ENCODE measurements around the gene FAM193B. TPM values are rescaled to one million over a fixed set of nuclear protein-coding genes. Genes with fewer than 3 reads are reported as not detected.

FAM193B gene
- total and polyA plus RNA-seq, 9 of the 15 experiments (the other 6 are each of a cell fraction or from before 2014, with no cell fraction given): 4.4 to 76.4 (median 37.3) TPM

GRCh38 chr5:177491429-177491945, 62.9 kb downstream of the FAM193B start (continued):
- TF ChIP-seq SMAD4 (CRISPR knock-in tag; conservative IDR thresholded peaks at IDR 0.05) (peak; percentile 88), KDM4B (IDR thresholded peaks at IDR 0.05; ENCODE audit: borderline replicate concordance in 2 of 2, low read depth in 1 of 2) (no peak), NR1H2 (CRISPR knock-in tag; IDR thresholded peaks at IDR 0.05) (no peak), ARHGAP35 (IDR thresholded peaks at IDR 0.05; ENCODE audit: partially characterized antibody) (no peak), IRF1 (CRISPR knock-in tag; IDR thresholded peaks at IDR 0.05; ENCODE audit: borderline replicate concordance) (no peak), ZNF551 (CRISPR knock-in tag; IDR thresholded peaks at IDR 0.05) (no peak), SNAPC5 (CRISPR knock-in tag; IDR thresholded peaks at IDR 0.05) (no peak), SMAD3 (CRISPR knock-in tag; conservative IDR thresholded peaks at IDR 0.05) (no peak), ZNF644 (tag; IDR thresholded peaks at IDR 0.05; ENCODE audit: low read depth) (no peak), ZNF408 (CRISPR knock-in tag; IDR thresholded peaks at IDR 0.05; ENCODE audit: low read depth) (no peak), FOXA1 (IDR thresholded peaks at IDR 0.05; ENCODE audit: borderline replicate concordance) (no peak), E2F3 (CRISPR knock-in tag; IDR thresholded peaks at IDR 0.05) (no peak), ETV6 (IDR thresholded peaks at IDR 0.05; ENCODE audit: borderline replicate concordance in 1 of 2, low read depth in 2 of 2, low read length in 1 of 2) (no peak), ETV6 (CRISPR knock-in tag; IDR thresholded peaks at IDR 0.05; ENCODE audit: borderline replicate concordance) (no peak), RHOXF2B (CRISPR knock-in tag; conservative IDR thresholded peaks at IDR 0.05) (no peak), SIX5 (IDR thresholded peaks at IDR 0.05; ENCODE audit: borderline replicate concordance in 1 of 2, insufficient read depth in 1 of 2, low read depth in 1 of 2, low read length in 2 of 2) (no peak), ASH1L (IDR thresholded peaks at IDR 0.05; ENCODE audit: borderline replicate concordance, low read depth, partially characterized antibody) (no peak), MAZ (CRISPR knock-in tag; conservative IDR thresholded peaks at IDR 0.05 in 1 of 2, IDR thresholded peaks at IDR 0.05 in 1 of 2) (peak; percentile 94 to 97)
- TF ChIP-seq, protein P1, sequence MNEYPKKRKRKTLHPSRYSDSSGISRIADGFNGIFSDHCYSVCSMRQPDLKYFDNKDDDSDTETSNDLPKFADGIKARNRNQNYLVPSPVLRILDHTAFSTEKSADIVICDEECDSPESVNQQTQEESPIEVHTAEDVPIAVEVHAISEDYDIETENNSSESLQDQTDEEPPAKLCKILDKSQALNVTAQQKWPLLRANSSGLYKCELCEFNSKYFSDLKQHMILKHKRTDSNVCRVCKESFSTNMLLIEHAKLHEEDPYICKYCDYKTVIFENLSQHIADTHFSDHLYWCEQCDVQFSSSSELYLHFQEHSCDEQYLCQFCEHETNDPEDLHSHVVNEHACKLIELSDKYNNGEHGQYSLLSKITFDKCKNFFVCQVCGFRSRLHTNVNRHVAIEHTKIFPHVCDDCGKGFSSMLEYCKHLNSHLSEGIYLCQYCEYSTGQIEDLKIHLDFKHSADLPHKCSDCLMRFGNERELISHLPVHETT (CRISPR knock-in tag; conservative IDR thresholded peaks at IDR 0.05 in 1 of 2, IDR thresholded peaks at IDR 0.05 in 1 of 2): no peak
- TF ChIP-seq, protein P2, sequence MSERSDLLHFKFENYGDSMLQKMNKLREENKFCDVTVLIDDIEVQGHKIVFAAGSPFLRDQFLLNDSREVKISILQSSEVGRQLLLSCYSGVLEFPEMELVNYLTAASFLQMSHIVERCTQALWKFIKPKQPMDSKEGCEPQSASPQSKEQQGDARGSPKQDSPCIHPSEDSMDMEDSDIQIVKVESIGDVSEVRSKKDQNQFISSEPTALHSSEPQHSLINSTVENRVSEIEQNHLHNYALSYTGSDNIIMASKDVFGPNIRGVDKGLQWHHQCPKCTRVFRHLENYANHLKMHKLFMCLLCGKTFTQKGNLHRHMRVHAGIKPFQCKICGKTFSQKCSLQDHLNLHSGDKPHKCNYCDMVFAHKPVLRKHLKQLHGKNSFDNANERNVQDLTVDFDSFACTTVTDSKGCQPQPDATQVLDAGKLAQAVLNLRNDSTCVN (CRISPR knock-in tag; IDR thresholded peaks at IDR 0.05): no peak
- TF ChIP-seq, protein P3, sequence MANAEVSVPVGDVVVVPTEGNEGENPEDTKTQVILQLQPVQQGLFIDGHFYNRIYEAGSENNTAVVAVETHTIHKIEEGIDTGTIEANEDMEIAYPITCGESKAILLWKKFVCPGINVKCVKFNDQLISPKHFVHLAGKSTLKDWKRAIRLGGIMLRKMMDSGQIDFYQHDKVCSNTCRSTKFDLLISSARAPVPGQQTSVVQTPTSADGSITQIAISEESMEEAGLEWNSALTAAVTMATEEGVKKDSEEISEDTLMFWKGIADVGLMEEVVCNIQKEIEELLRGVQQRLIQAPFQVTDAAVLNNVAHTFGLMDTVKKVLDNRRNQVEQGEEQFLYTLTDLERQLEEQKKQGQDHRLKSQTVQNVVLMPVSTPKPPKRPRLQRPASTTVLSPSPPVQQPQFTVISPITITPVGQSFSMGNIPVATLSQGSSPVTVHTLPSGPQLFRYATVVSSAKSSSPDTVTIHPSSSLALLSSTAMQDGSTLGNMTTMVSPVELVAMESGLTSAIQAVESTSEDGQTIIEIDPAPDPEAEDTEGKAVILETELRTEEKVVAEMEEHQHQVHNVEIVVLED (CRISPR knock-in tag; IDR thresholded peaks at IDR 0.05): peak; percentile 4; the same call in 1 of the 2 replicates
- TF ChIP-seq, protein P4, sequence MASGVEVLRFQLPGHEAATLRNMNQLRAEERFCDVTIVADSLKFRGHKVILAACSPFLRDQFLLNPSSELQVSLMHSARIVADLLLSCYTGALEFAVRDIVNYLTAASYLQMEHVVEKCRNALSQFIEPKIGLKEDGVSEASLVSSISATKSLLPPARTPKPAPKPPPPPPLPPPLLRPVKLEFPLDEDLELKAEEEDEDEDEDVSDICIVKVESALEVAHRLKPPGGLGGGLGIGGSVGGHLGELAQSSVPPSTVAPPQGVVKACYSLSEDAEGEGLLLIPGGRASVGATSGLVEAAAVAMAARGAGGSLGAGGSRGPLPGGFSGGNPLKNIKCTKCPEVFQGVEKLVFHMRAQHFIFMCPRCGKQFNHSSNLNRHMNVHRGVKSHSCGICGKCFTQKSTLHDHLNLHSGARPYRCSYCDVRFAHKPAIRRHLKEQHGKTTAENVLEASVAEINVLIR (CRISPR knock-in tag; IDR thresholded peaks at IDR 0.05): no peak

Measured in K562 (cell line).